Stimulated activated CD4-positive, alpha-beta T cell treated with anti-CD3 and anti-CD28 coated beads, TNF-alpha, amount 100 ng/mL, for 4 hours (primary cell): ENCODE measurements around the gene FOXJ1.
A peak's percentile ranks its signal among the peaks of the same experiment; 100 is the strongest.

Experiments used
- DNase-seq, 3 experiments: peaks; one replicate each; pipeline ENCODE4 v3.0.0-alpha.2; 2020; ENCODE audit warnings: low read depth in 3 of 3

FOXJ1 gene

GRCh38 chr17:76160896-76161528 is 20.0 kb upstream of the FOXJ1 start:
- no peak for DNase-seq

GRCh38 chr17:76159157-76159556 is 18.1 kb upstream of the FOXJ1 start:
- no peak for DNase-seq

GRCh38 chr17:76157759-76158158 is 16.7 kb upstream of the FOXJ1 start:
- no peak for DNase-seq

- no peak for DNase-seq
These were observed 15.6 kb upstream of the FOXJ1 start for GRCh38 chr17:76156662-76156991.

GRCh38 chr17:76155988-76156661 is 15.1 kb upstream of the FOXJ1 start:
- no peak for DNase-seq

- DNase-seq, result no peak
These were observed 14.1 kb upstream of the FOXJ1 start for GRCh38 chr17:76154936-76155845.

GRCh38 chr17:76154292-76154691 is 13.2 kb upstream of the FOXJ1 start:
- DNase-seq, result no peak

GRCh38 chr17:76153640-76154039 is 12.6 kb upstream of the FOXJ1 start:
- no peak for DNase-seq

GRCh38 chr17:76153202-76153601 is 12.2 kb upstream of the FOXJ1 start:
- DNase-seq, result no peak

- DNase-seq, result no peak
These were observed 11.5 kb upstream of the FOXJ1 start for GRCh38 chr17:76152591-76152990.

GRCh38 chr17:76151896-76152454 is 10.9 kb upstream of the FOXJ1 start:
- no peak for DNase-seq

- no peak for DNase-seq
These were observed 9.9 kb upstream of the FOXJ1 start for GRCh38 chr17:76150712-76151622.

GRCh38 chr17:76149214-76149613 is 8.2 kb upstream of the FOXJ1 start:
- no peak for DNase-seq

GRCh38 chr17:76148015-76148326 is 6.9 kb upstream of the FOXJ1 start:
- DNase-seq, result no peak

GRCh38 chr17:76147211-76148014 is 6.4 kb upstream of the FOXJ1 start:
- DNase-seq, result no peak

GRCh38 chr17:76146053-76146851 is 5.2 kb upstream of the FOXJ1 start:
- DNase-seq, result no peak

- DNase-seq, result peak in 1 of 3 experiments; percentile 30
These were observed 4.4 kb upstream of the FOXJ1 start for GRCh38 chr17:76145231-76146052.

- DNase-seq, result no peak
These were observed 1.6 kb upstream of the FOXJ1 start for GRCh38 chr17:76142585-76143041.

- DNase-seq, result no peak
These were observed 1.1 kb upstream of the FOXJ1 start for GRCh38 chr17:76142039-76142584.
